Ishikawa (cell line): ENCODE data around the gene ODR4.
A peak's percentile ranks its signal among the peaks of the same experiment; 100 is the strongest.

Source experiments
- CEBPB ChIP-seq: IDR thresholded peaks from 2 replicates; pipeline ENCODE4 v1.6.1; 2012
- CREB1 ChIP-seq: IDR thresholded peaks from 2 replicates; pipeline ENCODE4 v1.6.1; 2012; ENCODE audit warnings: low read depth
- EGR1 ChIP-seq: IDR thresholded peaks from 2 replicates; pipeline ENCODE4 v1.6.1; 2012
- EP300 ChIP-seq: IDR thresholded peaks from 2 replicates; pipeline ENCODE4 v1.6.1; 2012; ENCODE audit warnings: borderline replicate concordance
- MAX ChIP-seq: IDR thresholded peaks from 2 replicates; pipeline ENCODE4 v1.6.1; 2012
- NFIC ChIP-seq: IDR thresholded peaks from 2 replicates; pipeline ENCODE4 v1.6.1; 2012
- RAD21 ChIP-seq: IDR thresholded peaks from 2 replicates; pipeline ENCODE4 v1.6.1; 2012; ENCODE audit warnings: low read depth
- TAF1 ChIP-seq: IDR thresholded peaks from 2 replicates; pipeline ENCODE4 v1.6.1; 2012; ENCODE audit warnings: low read depth, mild to moderate bottlenecking
- TCF12 ChIP-seq: IDR thresholded peaks from 2 replicates; pipeline ENCODE4 v1.6.1; 2012; ENCODE audit warnings: low read depth
- TEAD4 ChIP-seq: IDR thresholded peaks from 2 replicates; pipeline ENCODE4 v1.6.1; 2012
- YY1 ChIP-seq: IDR thresholded peaks from 2 replicates; pipeline ENCODE4 v1.6.1; 2012; ENCODE audit warnings: low read depth
- ZBTB7A ChIP-seq: IDR thresholded peaks from 2 replicates; pipeline ENCODE4 v1.6.1; 2012; ENCODE audit warnings: low read depth
- TF ChIP-seq, protein P1 (sequence below): IDR thresholded peaks from 2 replicates; pipeline ENCODE4 v1.6.1; 2012; ENCODE audit warnings: low read depth, mild to moderate bottlenecking

GRCh38 chr1:186429017-186429416 is 53.4 kb downstream of the ODR4 start:
- TF ChIP-seq, protein P1, sequence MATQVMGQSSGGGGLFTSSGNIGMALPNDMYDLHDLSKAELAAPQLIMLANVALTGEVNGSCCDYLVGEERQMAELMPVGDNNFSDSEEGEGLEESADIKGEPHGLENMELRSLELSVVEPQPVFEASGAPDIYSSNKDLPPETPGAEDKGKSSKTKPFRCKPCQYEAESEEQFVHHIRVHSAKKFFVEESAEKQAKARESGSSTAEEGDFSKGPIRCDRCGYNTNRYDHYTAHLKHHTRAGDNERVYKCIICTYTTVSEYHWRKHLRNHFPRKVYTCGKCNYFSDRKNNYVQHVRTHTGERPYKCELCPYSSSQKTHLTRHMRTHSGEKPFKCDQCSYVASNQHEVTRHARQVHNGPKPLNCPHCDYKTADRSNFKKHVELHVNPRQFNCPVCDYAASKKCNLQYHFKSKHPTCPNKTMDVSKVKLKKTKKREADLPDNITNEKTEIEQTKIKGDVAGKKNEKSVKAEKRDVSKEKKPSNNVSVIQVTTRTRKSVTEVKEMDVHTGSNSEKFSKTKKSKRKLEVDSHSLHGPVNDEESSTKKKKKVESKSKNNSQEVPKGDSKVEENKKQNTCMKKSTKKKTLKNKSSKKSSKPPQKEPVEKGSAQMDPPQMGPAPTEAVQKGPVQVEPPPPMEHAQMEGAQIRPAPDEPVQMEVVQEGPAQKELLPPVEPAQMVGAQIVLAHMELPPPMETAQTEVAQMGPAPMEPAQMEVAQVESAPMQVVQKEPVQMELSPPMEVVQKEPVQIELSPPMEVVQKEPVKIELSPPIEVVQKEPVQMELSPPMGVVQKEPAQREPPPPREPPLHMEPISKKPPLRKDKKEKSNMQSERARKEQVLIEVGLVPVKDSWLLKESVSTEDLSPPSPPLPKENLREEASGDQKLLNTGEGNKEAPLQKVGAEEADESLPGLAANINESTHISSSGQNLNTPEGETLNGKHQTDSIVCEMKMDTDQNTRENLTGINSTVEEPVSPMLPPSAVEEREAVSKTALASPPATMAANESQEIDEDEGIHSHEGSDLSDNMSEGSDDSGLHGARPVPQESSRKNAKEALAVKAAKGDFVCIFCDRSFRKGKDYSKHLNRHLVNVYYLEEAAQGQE: no peak
- TF ChIP-seq MAX: no peak
- TF ChIP-seq EGR1: no peak
- TF ChIP-seq YY1: no peak
- no peak for TF ChIP-seq TAF1
- TF ChIP-seq CREB1: no peak
- no peak for TF ChIP-seq ZBTB7A
- TF ChIP-seq TEAD4: no peak
- no peak for TF ChIP-seq EP300
- TF ChIP-seq CEBPB: 0 out of 2 replicates have a peak, but pooled peaks have one; percentile 9
- TF ChIP-seq RAD21: no peak
- no peak for TF ChIP-seq TCF12
- no peak for TF ChIP-seq NFIC
